Cardiac fibroblast (primary cell): ENCODE results near the gene PABPN1L.

Experiments
- DNase-seq, 2 donors: peaks; one replicate each; pipeline versions ENCODE4 v3.0.0 to v3.0.0-alpha.2; 2010; ENCODE audit warnings: low read depth in 2 of 2
- H3K4me3 ChIP-seq, 2 donors: replicated peaks in 1 of 2; 1 replicate in 1 of 2; 2 replicates in 1 of 2; pipeline ENCODE4 v1.5.1; 2011; ENCODE audit warnings: low read depth in 2 of 2, low read length in 2 of 2, mild to moderate bottlenecking in 2 of 2, moderate library complexity in 1 of 2
- CTCF ChIP-seq: IDR thresholded peaks from one replicate; pipeline ENCODE4 v1.5.1; 2011; ENCODE audit warnings: low read depth, mild to moderate bottlenecking, low read length, inconsistent platforms

Gene PABPN1L

GRCh38 chr16:88859381-88860091 is 6.9 kb downstream of the PABPN1L start:
- no peak overlapping the region for H3K4me3 ChIP-seq
- no peak for DNase-seq
- TF ChIP-seq CTCF = no peak

GRCh38 chr16:88857728-88858339 is 8.6 kb downstream of the PABPN1L start:
- H3K4me3 ChIP-seq = peak overlapping the region; percentile 99
- peak; percentile 78 to 85 for DNase-seq
- peak; percentile 85 for TF ChIP-seq CTCF

GRCh38 chr16:88856828-88857727 is 9.4 kb downstream of the PABPN1L start, which contains the start of the genes GALNS and TRAPPC2L:
TSS of gene GALNS (minus strand) at chr16:88856947. CDS start at chr16:88856877, 70 bp downstream.
TSS of gene TRAPPC2L (plus strand) at chr16:88857127. CDS start at chr16:88857151, 24 bp downstream.
- TF ChIP-seq CTCF = no peak
- DNase-seq = peak; percentile 95 to 98
- peak within 1 kb of the TSS; percentile 99 for H3K4me3 ChIP-seq

- no peak for DNase-seq
- no peak for TF ChIP-seq CTCF
- H3K4me3 ChIP-seq = peak overlapping the region; percentile 76 to 78
These were observed 10.2 kb downstream of the PABPN1L start for GRCh38 chr16:88856122-88856827.

- no peak for TF ChIP-seq CTCF
- DNase-seq = no peak
- peak overlapping the region; percentile 76 to 78 for H3K4me3 ChIP-seq
These were observed 10.7 kb downstream of the PABPN1L start for GRCh38 chr16:88855736-88856121.

- no peak for TF ChIP-seq CTCF
- DNase-seq = no peak
- H3K4me3 ChIP-seq = no peak overlapping the region
These were observed 11.3 kb downstream of the PABPN1L start for GRCh38 chr16:88855176-88855575.
